B cell (primary cell): ENCODE measurements around the gene GATM. TPM values are rescaled to one million over a fixed set of nuclear protein-coding genes. Genes with fewer than 3 reads are reported as not detected.

ENCODE experiments used
- ATAC-seq: fragments of 200-7000 bp; cut with Tn5 transposase; one replicate; pipeline ENCODE4 v1.10.0; 2021; ENCODE audit warnings: low read depth, mild to moderate bottlenecking, moderate number of reproducible peaks, moderate library complexity
- CTCF ChIA-PET: fragments of 350-600 bp; sonication (Branson Sonifier 250); formaldehyde crosslinking; loops from one replicate; lab custom pipeline; 2021; ENCODE audit warnings: antibody characterized with exemption, inconsistent platforms; lab: Charles Lee
- POLR2A ChIA-PET: fragments of 350-600 bp; sonication (Branson Sonifier 250); formaldehyde crosslinking; loops from one replicate; lab custom pipeline; 2021; ENCODE audit warnings: antibody characterized with exemption; lab: Charles Lee
- DNase-seq: peaks from one replicate; pipeline ENCODE4 v3.0.0; 2013
- H2AFZ ChIP-seq: 2 replicates; pipeline ENCODE4 v1.6.1; 2012; ENCODE audit warnings: mild to moderate bottlenecking, low read depth, low read length; ENCODE audit not compliant: insufficient read depth, poor library complexity, severe bottlenecking
- H3K27ac ChIP-seq, 2 donors: 1 replicate in 1 of 2; 2 replicates in 1 of 2; pipeline ENCODE4 v1.5.1; 2012 to 2013; ENCODE audit warnings: low read length in 2 of 2, mild to moderate bottlenecking in 2 of 2, moderate library complexity in 1 of 2
- H3K27me3 ChIP-seq, 4 experiments: fragments of 200-600 bp in 1 of 4; sonication (generic) in 1 of 4; replicated peaks in 1 of 4; 1 replicate in 2 of 4; 2 replicates in 2 of 4; pipeline versions ENCODE4 v1.6.1 to v1.7.0; 2013 to 2016; ENCODE audit warnings: low read length in 3 of 4, mild to moderate bottlenecking in 2 of 4, mixed read lengths in 1 of 4, moderate library complexity in 1 of 4; ENCODE audit not compliant: insufficient read depth in 4 of 4, control insufficient read depth in 3 of 4; ENCODE audit errors: control extremely low read depth in 1 of 4
- H3K36me3 ChIP-seq, 2 experiments: replicated peaks in 1 of 2; 1 replicate in 1 of 2; 2 replicates in 1 of 2; pipeline versions ENCODE4 v1.6.1 to v1.7.1; 2013; ENCODE audit warnings: low read length in 1 of 2; ENCODE audit not compliant: insufficient read depth in 2 of 2, control insufficient read depth in 1 of 2; ENCODE audit errors: control extremely low read depth in 1 of 2, extremely low read depth in 1 of 2
- H3K4me1 ChIP-seq, 2 donors: fragments of 200-600 bp in 1 of 2; sonication (generic) in 1 of 2; 1 replicate in 1 of 2; 2 replicates in 1 of 2; pipeline versions ENCODE4 v1.5.1 to v1.6.1; 2013 to 2017; ENCODE audit warnings: low read length in 2 of 2; ENCODE audit not compliant: control insufficient read depth in 2 of 2, insufficient read depth in 2 of 2
- H3K4me2 ChIP-seq: replicated peaks from 2 replicates; pipeline ENCODE3; 2012; ENCODE audit warnings: mild to moderate bottlenecking, low read depth, low read length; ENCODE audit not compliant: poor library complexity, severe bottlenecking
- H3K4me3 ChIP-seq, 5 experiments: fragments of 200-600 bp in 1 of 5; sonication (generic) in 1 of 5; 1 replicate in 3 of 5; 2 replicates in 2 of 5; pipeline versions ENCODE4 v1.5.1 to v1.7.0; 2011 to 2016; ENCODE audit warnings: low read length in 4 of 5, mild to moderate bottlenecking in 4 of 5, low read depth in 2 of 5, control low read depth in 1 of 5, moderate library complexity in 1 of 5; ENCODE audit not compliant: insufficient read depth in 1 of 5; ENCODE audit errors: control extremely low read depth in 1 of 5, extremely low read depth in 1 of 5
- H3K79me2 ChIP-seq: fragments of 200-600 bp; sonication (generic); one replicate; pipeline ENCODE4 v1.6.0; 2016; ENCODE audit warnings: low read length; ENCODE audit not compliant: control insufficient read depth, insufficient read depth
- H3K9ac ChIP-seq: fragments of 200-600 bp; sonication (generic); 2 replicates; pipeline ENCODE4 v1.6.1; 2017; ENCODE audit warnings: mild to moderate bottlenecking, low read length, moderate library complexity
- H3K9me3 ChIP-seq, 3 donors: one replicate each; pipeline versions ENCODE4 v1.6.1 to v1.7.1; 2013; ENCODE audit warnings: low read length in 2 of 3; ENCODE audit not compliant: control insufficient read depth in 2 of 3, insufficient read depth in 1 of 3; ENCODE audit errors: control extremely low read depth in 1 of 3
- H4K20me1 ChIP-seq: 2 replicates; pipeline ENCODE4 v1.6.0; 2012; ENCODE audit warnings: mild to moderate bottlenecking, low read length; ENCODE audit not compliant: insufficient read depth, control insufficient read depth, poor library complexity, severe bottlenecking
- H3K27ac Mint-ChIP-seq: one replicate; pipeline ENCODE4 v1.8.0; 2021; ENCODE audit warnings: mixed read lengths
- H3K27me3 Mint-ChIP-seq: one replicate; pipeline ENCODE4 v1.8.0; 2021; ENCODE audit warnings: mixed read lengths
- H3K4me1 Mint-ChIP-seq: one replicate; pipeline ENCODE4 v1.8.0; 2021; ENCODE audit warnings: mixed read lengths
- H3K4me3 Mint-ChIP-seq: one replicate; pipeline ENCODE4 v1.8.0; 2021; ENCODE audit warnings: mixed read lengths
- H3K9me3 Mint-ChIP-seq: one replicate; pipeline ENCODE4 v1.8.0; 2022; ENCODE audit warnings: mixed read lengths; ENCODE audit not compliant: insufficient read depth
- CTCF ChIP-seq: fragments of 200-600 bp; IDR thresholded peaks from one replicate; pipeline ENCODE4 v1.8.0; 2022; ENCODE audit warnings: antibody characterized with exemption, mild to moderate bottlenecking
- EZH2 ChIP-seq: IDR thresholded peaks from 2 replicates; pipeline ENCODE4 v1.6.1; 2012; ENCODE audit warnings: borderline replicate concordance, low read depth, mild to moderate bottlenecking, moderate library complexity, low read length; ENCODE audit not compliant: insufficient read depth, poor library complexity, severe bottlenecking
- WGBS: methylation state at CpG from one replicate; pipeline ENCODE4 v1.1.5; 2013; ENCODE audit warnings: missing lambda C conversion rate; ENCODE audit not compliant: insufficient coverage; 5-methylcytosine and 5-hydroxymethylcytosine counted together
- intact Hi-C: fragments of 100-400 bp; cut with micrococcal nuclease; formaldehyde crosslinking; loops from one replicate; pipeline ENCODE4 v1.10.0; 2022
- polyA plus RNA-seq: library from polyadenylated mRNA; depleted of rRNA; stranded (reverse); fragments of >200 nt; gene quantifications from 2 replicates; pipeline ENCODE4 v1.2.3, GENCODE V29; 2012
- total RNA-seq, 2 donors: library from RNA; stranded (reverse); fragments of 120-200 nt in 1 of 2; gene quantifications; 1 replicate in 1 of 2; 2 replicates in 1 of 2; pipeline versions ENCODE4 v1.2.3 to v1.2.4, GENCODE V29; 2013 to 2022

GATM gene
- total and polyA plus RNA-seq, 2 donors (not counting 1 experiment from before 2014, with no cell fraction given) = 9.6 to 18.2 TPM

GRCh38 chr15:45402955-45403877 lies 24.9 kb upstream of the GATM start:
- Histone ChIP-seq H2AFZ (peak overlapping the region; percentile 98), H3K4me3 (peak overlapping the region; percentile 62 to 89 (median 86)), H3K79me2 (peaks cover 39% of the 10 kb centered on the region), H3K27me3 (no peaks in the 10 kb centered on the region), H3K27ac (peak overlapping the region; percentile 88 to 95), H3K9ac (peak overlapping the region; percentile 68), H3K36me3 (peaks cover 17 to 26% of the 10 kb centered on the region in 2 experiments), H3K4me1 (peaks cover 22% of the 10 kb centered on the region in 2 donors), H3K9me3 (no peaks in the 10 kb centered on the region), H3K4me2 (peak overlapping the region; percentile 86), H4K20me1 (peaks cover 19% of the 10 kb centered on the region)
- Mint-ChIP-seq H3K27ac (peak overlapping the region; percentile 97), H3K4me3 (peak overlapping the region; percentile 96), H3K9me3 (no peaks in the 10 kb centered on the region), H3K27me3 (no peaks in the 10 kb centered on the region), H3K4me1 (peaks cover 39% of the 10 kb centered on the region)
- TF ChIP-seq EZH2 (no peak), CTCF (no peak)
- CTCF ChIA-PET = interaction anchor here (1.1 to 10.4 kb wide), 16 partner anchors 10 to 285 kb away, joined by 3 to 128 read pairs (median 6); partner anchors contain the start of gene SQOR
- no peak for ATAC-seq
- intact Hi-C loops = loop anchor here (1.0 to 10.0 kb wide), 12 partner anchors 11 to 1118 kb away; partner anchors contain the start of genes BLOC1S6, CTDSPL2, GATM and GOLM2
- under 1% methylated on average over 76 of the region's 79 CpGs for WGBS
- POLR2A ChIA-PET = interaction anchor here (1.1 to 3.1 kb wide), 6 partner anchors 10 to 215 kb away, joined by 3 to 24 read pairs (median 5); partner anchors contain the start of genes BLOC1S6 and SHF
- DNase-seq = no peak
